ENCODE measurements around the gene SLC12A3.

DNA sequence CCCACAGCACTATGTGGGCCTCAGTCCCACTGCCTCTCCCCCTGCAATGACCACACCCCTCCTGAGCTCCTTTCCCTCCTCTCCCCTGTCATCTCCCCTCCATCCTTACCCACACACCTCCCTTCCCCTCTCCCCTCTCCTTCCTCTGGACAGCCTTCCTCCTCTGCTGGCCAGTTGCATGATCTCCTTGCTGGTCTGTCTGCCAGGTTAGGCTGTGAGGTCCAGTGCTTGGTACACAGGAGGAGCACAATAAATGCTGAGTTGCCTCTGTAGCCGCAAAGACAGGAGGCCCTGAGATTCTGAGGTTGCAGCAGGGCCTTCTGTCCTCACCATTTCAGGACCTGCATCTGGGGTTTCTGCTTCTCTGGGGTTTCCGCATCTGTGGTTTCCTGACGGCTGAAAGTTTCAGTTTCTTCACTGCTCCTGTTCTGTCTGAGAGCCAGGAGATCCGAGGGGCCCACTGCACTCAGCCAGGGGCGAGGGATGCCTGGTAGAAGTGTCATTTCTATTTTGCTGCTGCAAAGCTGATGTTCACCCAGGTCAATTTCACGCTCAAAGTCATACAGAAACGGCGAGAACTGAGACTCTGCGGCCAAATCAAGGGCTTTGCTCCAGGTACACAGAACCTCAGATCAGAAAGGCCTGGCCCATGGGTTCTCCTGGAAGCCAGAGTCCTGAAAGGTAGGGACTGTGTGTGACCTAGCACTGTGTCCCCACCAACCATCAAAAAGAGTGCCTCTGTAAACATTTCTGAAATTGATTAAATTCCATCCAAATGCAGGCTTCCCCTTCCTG lies 4.6 kb upstream of the SLC12A3 start:
- TF ChIP-seq, protein P1, sequence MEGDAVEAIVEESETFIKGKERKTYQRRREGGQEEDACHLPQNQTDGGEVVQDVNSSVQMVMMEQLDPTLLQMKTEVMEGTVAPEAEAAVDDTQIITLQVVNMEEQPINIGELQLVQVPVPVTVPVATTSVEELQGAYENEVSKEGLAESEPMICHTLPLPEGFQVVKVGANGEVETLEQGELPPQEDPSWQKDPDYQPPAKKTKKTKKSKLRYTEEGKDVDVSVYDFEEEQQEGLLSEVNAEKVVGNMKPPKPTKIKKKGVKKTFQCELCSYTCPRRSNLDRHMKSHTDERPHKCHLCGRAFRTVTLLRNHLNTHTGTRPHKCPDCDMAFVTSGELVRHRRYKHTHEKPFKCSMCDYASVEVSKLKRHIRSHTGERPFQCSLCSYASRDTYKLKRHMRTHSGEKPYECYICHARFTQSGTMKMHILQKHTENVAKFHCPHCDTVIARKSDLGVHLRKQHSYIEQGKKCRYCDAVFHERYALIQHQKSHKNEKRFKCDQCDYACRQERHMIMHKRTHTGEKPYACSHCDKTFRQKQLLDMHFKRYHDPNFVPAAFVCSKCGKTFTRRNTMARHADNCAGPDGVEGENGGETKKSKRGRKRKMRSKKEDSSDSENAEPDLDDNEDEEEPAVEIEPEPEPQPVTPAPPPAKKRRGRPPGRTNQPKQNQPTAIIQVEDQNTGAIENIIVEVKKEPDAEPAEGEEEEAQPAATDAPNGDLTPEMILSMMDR (IDR thresholded peaks at IDR 0.05; ENCODE audit: borderline replicate concordance, extremely low read depth, low read length, poor library complexity, severe bottlenecking): no peak
- TF ChIP-seq EZH2 (IDR thresholded peaks at IDR 0.05; ENCODE audit: borderline replicate concordance, low read depth, low read length, severe bottlenecking): no peak
